ENCODE data around the gene RPL31. TPM values are rescaled to one million over a fixed set of nuclear protein-coding genes. Genes with fewer than 3 reads are reported as not detected.

RPL31 gene
- total and polyA plus RNA-seq, 9 of the 15 experiments (the other 6 are each of a cell fraction or from before 2014, with no cell fraction given): 1,176 to 6,037 (median 2,997) TPM

DNA sequence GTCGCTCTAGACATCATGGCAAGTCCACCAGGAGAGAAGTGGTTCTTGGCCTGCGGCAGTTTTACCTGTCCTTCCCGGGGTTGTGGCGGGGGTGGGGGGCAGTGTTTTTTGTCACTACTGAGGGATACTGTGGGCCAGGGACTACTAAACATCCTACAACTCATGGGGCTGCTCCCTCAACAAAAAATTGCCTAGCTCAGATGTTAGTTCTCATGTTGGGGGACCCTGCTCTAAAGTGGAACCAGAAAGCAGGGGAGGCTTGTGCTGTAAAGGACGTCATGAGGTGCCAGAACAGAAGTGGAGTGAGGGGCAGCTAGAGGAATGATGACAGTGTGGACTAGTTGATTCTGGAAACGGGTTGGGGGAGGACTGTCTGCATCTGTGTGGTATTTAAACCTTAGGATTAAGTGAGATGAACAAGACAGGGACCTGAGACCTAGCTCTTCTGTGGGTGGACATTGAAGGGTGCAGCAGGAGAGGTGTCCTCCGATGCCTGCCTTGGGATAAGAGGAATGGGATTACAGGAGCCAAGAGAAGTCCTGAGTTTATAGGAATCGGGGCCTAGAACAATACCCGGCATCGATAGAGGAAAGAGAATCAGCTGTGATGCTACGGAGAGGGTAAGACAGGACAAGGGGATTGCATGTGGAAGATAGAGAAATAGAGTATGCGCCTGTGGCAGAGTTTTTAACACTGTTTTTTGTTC is 2.7 kb downstream of the RPL31 start (continued):
- no peak for TF ChIP-seq ZNF232 (CRISPR knock-in tag; IDR thresholded peaks at IDR 0.05)
- TF ChIP-seq POLR2AphosphoS2 (IDR thresholded peaks at IDR 0.05; ENCODE audit: low read length): 0 out of 2 replicates have a peak, but pooled peaks have one; percentile 27
- no peak for TF ChIP-seq GTF2F1 (IDR thresholded peaks at IDR 0.05; ENCODE audit: low read depth, low read length)

GRCh38 chr2:101006065-101006715 is 4.1 kb downstream of the RPL31 start:
- ATAC-seq (no peak), FAIRE-seq (no peak), DNase-seq (ENCODE audit: extremely low read depth in 1 of 4, low spot score in 3 of 4) (no peak)
- Histone ChIP-seq H3K79me2 (ENCODE audit: control insufficient read depth, insufficient read depth, low read length) (peaks cover 54% of the 10 kb centered on the region), H3K4me1 (replicated peaks in 1 of 2; ENCODE audit: control insufficient read depth in 2 of 2, insufficient read depth in 2 of 2, low read length in 2 of 2) (peaks cover 18% of the 10 kb centered on the region in 2 experiments; a peak in 4 of 5 replicates), H3K9me3 (replicated peaks; ENCODE audit: control insufficient read depth, insufficient read depth, low read depth, low read length) (no peaks in the 10 kb centered on the region), H3K9ac (ENCODE audit: insufficient read depth in 1 of 2, low read depth in 2 of 2, low read length in 2 of 2) (no peak overlapping the region), H3K36me3 (ENCODE audit: control insufficient read depth, insufficient read depth, low read length) (peaks cover 73% of the 10 kb centered on the region), H3K9me1 (ENCODE audit: control insufficient read depth, insufficient read depth, low read length) (no peaks in the 10 kb centered on the region), H4K20me1 (replicated peaks; ENCODE audit: control insufficient read depth, insufficient read depth, low read length) (peaks cover 25% of the 10 kb centered on the region; the same call in 1 of the 2 replicates), H3K4me3 (no peak overlapping the region), H3K27me3 (ENCODE audit: control insufficient read depth in 2 of 2, insufficient read depth in 2 of 2, low read length in 2 of 2) (no peaks in the 10 kb centered on the region), H3K4me2 (ENCODE audit: insufficient read depth, low read length) (no peak overlapping the region), H2AFZ (ENCODE audit: low read depth, low read length) (no peak overlapping the region), H3K27ac (ENCODE audit: extremely low read depth, low read depth, low read length) (no peak overlapping the region)
- ChIA-PET POLR2A (no interaction called here), CTCF (ENCODE audit: low intra/inter-chr PET ratio) (no interaction called here)
- no peak for TF ChIP-seq RBM22 (IDR thresholded peaks at IDR 0.05; ENCODE audit: low read depth, low read length, poor library complexity, severe bottlenecking)
- peak; percentile 72; the same call in 1 of the 2 replicates for TF ChIP-seq POLR2AphosphoS2 (IDR thresholded peaks at IDR 0.05; ENCODE audit: low read length)
- TF ChIP-seq POLR2A (conservative IDR thresholded peaks at IDR 0.05): peak; percentile 2; the same call in 1 of the 2 replicates
- no peak for TF ChIP-seq NELFE (IDR thresholded peaks at IDR 0.05; ENCODE audit: insufficient read depth, insufficient read length)
- no peak for TF ChIP-seq FOXP4 (CRISPR knock-in tag; IDR thresholded peaks at IDR 0.05; ENCODE audit: borderline replicate concordance)
- no peak for TF ChIP-seq GATA2 (CRISPR knock-in tag; IDR thresholded peaks at IDR 0.05)
- no TSS peak for BruUV-seq (replicated peaks)
- 88% methylated on average over 4 of the region's 4 CpGs for WGBS (ENCODE audit: insufficient coverage, low coverage, missing lambda C conversion rate)
- in situ Hi-C loops (cut with MboI): no loop called here
- intact Hi-C loops (cut with micrococcal nuclease): no loop called here
